ENCODE data around the gene SLAMF1. TPM values are rescaled to one million over a fixed set of nuclear protein-coding genes. Genes with fewer than 3 reads are reported as not detected.

SLAMF1 gene
- total and polyA plus RNA-seq, 2 donors (not counting 1 experiment from before 2014, with no cell fraction given), result 20.7 to 42.3 TPM

GRCh38 chr1:160612613-160613218, 34.1 kb downstream of the SLAMF1 start:
- Histone ChIP-seq H3K9ac (ENCODE audit: low read length) (no peak overlapping the region), H3K36me3 (replicated peaks in 1 of 2; ENCODE audit: control extremely low read depth in 1 of 2, control insufficient read depth in 1 of 2, extremely low read depth in 1 of 2, insufficient read depth in 2 of 2, low read length in 1 of 2) (peaks cover 0 to 89% of the 10 kb centered on the region in 2 experiments)
- DNase-seq, result no peak

More at GRCh38 chr1:160612613-160613218, 34.1 kb downstream of the SLAMF1 start:
- ChIA-PET POLR2A (interaction anchor here (0.8 kb wide), 1 partner anchor 90 kb away, joined by 5 read pairs; no protein-coding TSS in a partner anchor), CTCF (interaction anchor here (0.8 to 10.6 kb wide), 4 partner anchors 70 to 339 kb away, joined by 3 to 233 read pairs (median 4); no protein-coding TSS in a partner anchor)
- Mint-ChIP-seq H3K27ac (peak overlapping the region; percentile 72), H3K4me3 (no peak overlapping the region), H3K9me3 (ENCODE audit: insufficient read depth) (no peaks in the 10 kb centered on the region), H3K4me1 (peaks cover 13% of the 10 kb centered on the region), H3K27me3 (no peaks in the 10 kb centered on the region)
- Histone ChIP-seq H3K4me3 (ENCODE audit: control extremely low read depth in 1 of 5, extremely low read depth in 1 of 5, insufficient read depth in 1 of 5, low read depth in 2 of 5, low read length in 4 of 5) (no peak overlapping the region), H3K79me2 (ENCODE audit: control insufficient read depth, insufficient read depth, low read length) (peaks cover 8% of the 10 kb centered on the region), H3K4me2 (replicated peaks; ENCODE audit: low read depth, low read length, poor library complexity, severe bottlenecking) (no peak overlapping the region), H3K9me3 (ENCODE audit: control extremely low read depth in 1 of 3, control insufficient read depth in 2 of 3, insufficient read depth in 1 of 3, low read length in 2 of 3) (no peaks in the 10 kb centered on the region), H4K20me1 (ENCODE audit: control insufficient read depth, insufficient read depth, low read length, poor library complexity, severe bottlenecking) (no peaks in the 10 kb centered on the region), H3K4me1 (ENCODE audit: control insufficient read depth in 2 of 2, insufficient read depth in 2 of 2, low read length in 2 of 2) (peaks cover 0 to 4% of the 10 kb centered on the region in 2 donors), H3K27me3 (replicated peaks in 1 of 4; ENCODE audit: control extremely low read depth in 1 of 4, control insufficient read depth in 3 of 4, insufficient read depth in 4 of 4, low read length in 3 of 4) (no peaks in the 10 kb centered on the region), H2AFZ (ENCODE audit: insufficient read depth, low read depth, low read length, poor library complexity, severe bottlenecking) (no peak overlapping the region), H3K27ac (ENCODE audit: low read length in 2 of 2) (peak overlapping the region in 1 of 2 donors; percentile 1)
- TF ChIP-seq, protein P1, sequence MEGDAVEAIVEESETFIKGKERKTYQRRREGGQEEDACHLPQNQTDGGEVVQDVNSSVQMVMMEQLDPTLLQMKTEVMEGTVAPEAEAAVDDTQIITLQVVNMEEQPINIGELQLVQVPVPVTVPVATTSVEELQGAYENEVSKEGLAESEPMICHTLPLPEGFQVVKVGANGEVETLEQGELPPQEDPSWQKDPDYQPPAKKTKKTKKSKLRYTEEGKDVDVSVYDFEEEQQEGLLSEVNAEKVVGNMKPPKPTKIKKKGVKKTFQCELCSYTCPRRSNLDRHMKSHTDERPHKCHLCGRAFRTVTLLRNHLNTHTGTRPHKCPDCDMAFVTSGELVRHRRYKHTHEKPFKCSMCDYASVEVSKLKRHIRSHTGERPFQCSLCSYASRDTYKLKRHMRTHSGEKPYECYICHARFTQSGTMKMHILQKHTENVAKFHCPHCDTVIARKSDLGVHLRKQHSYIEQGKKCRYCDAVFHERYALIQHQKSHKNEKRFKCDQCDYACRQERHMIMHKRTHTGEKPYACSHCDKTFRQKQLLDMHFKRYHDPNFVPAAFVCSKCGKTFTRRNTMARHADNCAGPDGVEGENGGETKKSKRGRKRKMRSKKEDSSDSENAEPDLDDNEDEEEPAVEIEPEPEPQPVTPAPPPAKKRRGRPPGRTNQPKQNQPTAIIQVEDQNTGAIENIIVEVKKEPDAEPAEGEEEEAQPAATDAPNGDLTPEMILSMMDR (IDR thresholded peaks at IDR 0.05), result no peak
- TF ChIP-seq EZH2 (IDR thresholded peaks at IDR 0.05; ENCODE audit: borderline replicate concordance, insufficient read depth, low read depth, low read length, poor library complexity, severe bottlenecking), result no peak
- ATAC-seq (ENCODE audit: low read depth), result no peak
- intact Hi-C loops (cut with micrococcal nuclease), result no loop called here
- 91% methylated on average over 5 of the region's 6 CpGs for WGBS (ENCODE audit: insufficient coverage)
